C4-2B (cell line): ENCODE data around the gene ALPP.
"Not testable (repeated sequence)": the region's sequence is repeated elsewhere in the genome, so short reads cannot be mapped to it uniquely, and the experiment has no call there.

Experiments used
- CTCF ChIP-seq: fragments of 450-650 bp; conservative IDR thresholded peaks from 2 replicates; pipeline ENCODE4 v1.5.1; 2017; ENCODE audit warnings: mild to moderate bottlenecking
- ZFX ChIP-seq: fragments of 450-650 bp; IDR thresholded peaks from 2 replicates; pipeline ENCODE4 v1.6.1; 2017

- TF ChIP-seq CTCF, ZFX: not testable (repeated sequence)
Observed at GRCh38 chr2:232378735-232379151, at the start of gene ALPP.
